ENCODE results near the gene LYPD4.
"Not testable (repeated sequence)": the region's sequence is repeated elsewhere in the genome, so short reads cannot be mapped to it uniquely, and the experiment has no call there.

GRCh38 chr19:41875973-41876372 is 31.5 kb upstream of the LYPD4 start:
- TF ChIP-seq CTCF, EZH2 (IDR thresholded peaks at IDR 0.05): not testable (repeated sequence)
